Measurements from ENCODE around the gene MAFF.

DNA sequence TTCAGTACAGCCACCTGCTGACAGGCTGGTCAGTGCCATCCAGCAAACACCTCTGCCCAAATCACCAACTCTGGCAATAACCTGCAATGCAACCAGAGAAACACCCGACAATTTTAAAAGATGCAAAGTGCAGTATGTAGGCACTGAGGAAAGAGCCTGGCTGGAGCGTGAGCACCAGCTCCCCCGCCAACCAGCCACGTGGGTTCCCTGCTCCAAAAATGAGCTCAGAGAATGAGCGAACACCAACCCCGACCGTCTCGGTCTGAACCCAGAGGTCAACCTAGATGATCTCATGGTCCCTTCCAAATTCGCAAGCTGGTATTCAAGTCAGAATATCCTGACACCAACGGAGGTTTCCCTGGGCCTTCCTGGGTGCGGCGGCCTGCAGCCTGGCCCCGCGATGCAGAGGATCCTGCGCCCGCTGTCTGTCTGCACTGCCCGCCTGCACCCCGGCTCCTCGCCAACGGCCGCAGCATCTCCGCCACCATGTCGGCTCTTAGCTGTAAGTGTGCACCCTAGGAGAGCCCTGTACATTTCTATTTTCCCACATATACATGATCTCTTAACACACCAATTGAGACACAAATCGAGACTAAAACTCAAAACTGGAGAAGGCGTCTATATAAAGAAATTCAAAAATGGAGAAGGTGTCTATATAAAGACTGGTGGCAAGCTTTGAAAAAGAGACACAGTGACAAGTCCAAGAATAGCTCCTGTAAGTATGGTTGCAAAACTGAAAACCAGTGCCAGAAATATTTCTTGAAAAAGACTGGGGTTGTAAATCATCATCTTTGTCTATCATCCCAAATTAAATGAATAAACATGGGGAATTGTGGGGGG, 48.2 kb downstream of the MAFF start:
- TF ChIP-seq, protein P1, sequence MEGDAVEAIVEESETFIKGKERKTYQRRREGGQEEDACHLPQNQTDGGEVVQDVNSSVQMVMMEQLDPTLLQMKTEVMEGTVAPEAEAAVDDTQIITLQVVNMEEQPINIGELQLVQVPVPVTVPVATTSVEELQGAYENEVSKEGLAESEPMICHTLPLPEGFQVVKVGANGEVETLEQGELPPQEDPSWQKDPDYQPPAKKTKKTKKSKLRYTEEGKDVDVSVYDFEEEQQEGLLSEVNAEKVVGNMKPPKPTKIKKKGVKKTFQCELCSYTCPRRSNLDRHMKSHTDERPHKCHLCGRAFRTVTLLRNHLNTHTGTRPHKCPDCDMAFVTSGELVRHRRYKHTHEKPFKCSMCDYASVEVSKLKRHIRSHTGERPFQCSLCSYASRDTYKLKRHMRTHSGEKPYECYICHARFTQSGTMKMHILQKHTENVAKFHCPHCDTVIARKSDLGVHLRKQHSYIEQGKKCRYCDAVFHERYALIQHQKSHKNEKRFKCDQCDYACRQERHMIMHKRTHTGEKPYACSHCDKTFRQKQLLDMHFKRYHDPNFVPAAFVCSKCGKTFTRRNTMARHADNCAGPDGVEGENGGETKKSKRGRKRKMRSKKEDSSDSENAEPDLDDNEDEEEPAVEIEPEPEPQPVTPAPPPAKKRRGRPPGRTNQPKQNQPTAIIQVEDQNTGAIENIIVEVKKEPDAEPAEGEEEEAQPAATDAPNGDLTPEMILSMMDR (IDR thresholded peaks at IDR 0.05), result no peak
- TF ChIP-seq POLR2A (IDR thresholded peaks at IDR 0.05; ENCODE audit: low read depth) (no peak), EP300 (IDR thresholded peaks at IDR 0.05) (no peak), POLR2AphosphoS5 (IDR thresholded peaks at IDR 0.05) (no peak)

All from esophagus muscularis mucosa (tissue), 4 donors.